HG03064 (cell line): ENCODE measurements around the gene RGMB.

Source experiments
- ATAC-seq: cut with Tn5 transposase; IDR thresholded peaks from one replicate; pipeline ENCODE4 v1.9.1; 2021; ENCODE audit warnings: low read depth; ENCODE audit not compliant: unreplicated experiment

RGMB gene

GRCh38 chr5:98783051-98783649 lies 9.7 kb downstream of the RGMB start:
- ATAC-seq = no peak

DNA sequence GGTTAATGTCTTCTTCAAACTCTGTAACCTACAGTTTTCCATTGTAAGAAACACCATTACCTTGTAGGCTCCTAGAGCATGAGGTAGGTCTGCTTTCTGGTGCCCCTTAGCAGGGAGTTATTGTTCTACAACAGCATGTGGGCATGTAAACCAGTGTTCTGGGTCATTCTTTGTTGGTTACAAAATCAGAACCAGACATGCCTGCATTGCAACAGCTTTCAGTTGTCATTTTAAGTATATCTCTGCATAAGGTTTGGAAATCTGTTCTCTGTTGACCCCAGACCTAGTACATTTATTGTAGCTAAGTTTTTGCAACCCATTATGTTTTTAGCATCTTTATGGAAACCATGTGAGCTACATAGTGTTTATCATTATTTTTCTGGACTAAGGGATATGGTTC lies 10.9 kb downstream of the RGMB start:
- ATAC-seq = no peak

DNA sequence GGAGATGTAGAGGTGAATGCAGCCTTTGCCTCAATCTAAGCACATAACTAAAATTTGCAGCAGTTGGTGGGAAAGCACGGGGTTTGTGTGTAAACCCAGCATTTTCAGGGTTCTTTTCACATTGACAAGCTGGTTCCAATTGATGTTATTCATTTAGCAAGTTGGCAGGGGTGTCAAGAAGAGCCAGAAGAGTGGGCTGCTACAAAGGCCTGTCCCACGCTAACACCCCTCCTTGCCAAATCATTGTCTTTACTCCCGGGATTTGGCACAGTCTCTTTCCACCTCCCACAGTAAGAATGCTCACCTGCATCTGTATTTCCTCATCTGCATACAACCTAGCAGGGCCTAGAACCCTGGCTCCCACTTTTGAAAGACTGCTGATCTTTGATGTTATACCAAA lies 11.8 kb downstream of the RGMB start:
- ATAC-seq = no peak

- ATAC-seq = no peak
Observed at GRCh38 chr5:98786191-98786853, 12.9 kb downstream of the RGMB start.

DNA sequence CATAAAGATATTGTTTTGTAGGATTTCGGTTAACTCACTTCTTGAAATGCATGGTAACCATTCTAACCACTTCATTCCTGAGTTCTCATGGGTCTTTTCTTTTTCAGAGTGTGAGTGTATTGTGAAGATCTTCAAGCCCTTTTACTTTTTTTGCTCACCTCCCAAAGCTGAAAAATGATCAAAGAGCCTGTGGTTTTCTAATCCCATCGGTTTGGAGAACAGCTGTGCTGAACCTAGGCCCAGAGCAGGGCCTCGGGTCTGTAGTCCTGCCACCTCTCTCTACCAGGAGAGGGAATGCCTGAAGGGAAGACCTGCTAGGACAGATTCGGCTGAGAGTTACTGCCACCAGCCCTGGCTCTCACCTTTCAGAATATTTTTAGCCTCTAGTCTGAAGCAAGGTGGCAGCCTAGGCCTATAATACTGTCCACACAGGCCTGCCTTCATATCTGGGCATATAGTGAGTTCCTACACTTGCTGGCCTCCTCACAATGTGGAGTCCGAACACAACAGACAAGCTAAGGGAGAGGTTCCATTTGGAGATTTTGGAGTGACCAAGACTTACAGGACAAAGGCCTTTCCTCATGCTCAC lies 13.8 kb downstream of the RGMB start:
- ATAC-seq = no peak

GRCh38 chr5:98789029-98789428 lies 15.6 kb downstream of the RGMB start:
- ATAC-seq = no peak

GRCh38 chr5:98791001-98791519 lies 17.6 kb downstream of the RGMB start:
- ATAC-seq = no peak

GRCh38 chr5:98791898-98792580 lies 18.6 kb downstream of the RGMB start:
- no peak for ATAC-seq

- no peak for ATAC-seq
Observed at GRCh38 chr5:98793223-98793622, 19.8 kb downstream of the RGMB start.

DNA sequence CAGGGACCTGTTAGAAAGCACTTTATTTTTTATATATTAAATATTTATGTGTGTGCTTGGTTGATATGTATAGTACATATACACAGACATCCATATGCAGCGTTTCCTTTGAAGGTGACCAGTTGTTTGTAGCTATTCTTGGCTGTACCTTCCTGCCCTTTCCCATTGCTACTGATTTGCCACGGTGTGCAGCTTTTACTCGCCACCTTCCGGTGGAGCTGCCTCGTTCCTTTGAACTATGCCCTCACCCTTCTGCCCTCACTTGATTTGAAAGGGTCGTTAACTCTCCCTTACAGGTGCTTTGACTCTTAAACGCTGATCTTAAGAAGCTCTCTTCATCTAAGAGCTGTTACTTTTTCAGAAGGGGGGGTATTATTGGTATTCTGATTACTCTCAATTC lies 20.5 kb downstream of the RGMB start:
- no peak for ATAC-seq

DNA sequence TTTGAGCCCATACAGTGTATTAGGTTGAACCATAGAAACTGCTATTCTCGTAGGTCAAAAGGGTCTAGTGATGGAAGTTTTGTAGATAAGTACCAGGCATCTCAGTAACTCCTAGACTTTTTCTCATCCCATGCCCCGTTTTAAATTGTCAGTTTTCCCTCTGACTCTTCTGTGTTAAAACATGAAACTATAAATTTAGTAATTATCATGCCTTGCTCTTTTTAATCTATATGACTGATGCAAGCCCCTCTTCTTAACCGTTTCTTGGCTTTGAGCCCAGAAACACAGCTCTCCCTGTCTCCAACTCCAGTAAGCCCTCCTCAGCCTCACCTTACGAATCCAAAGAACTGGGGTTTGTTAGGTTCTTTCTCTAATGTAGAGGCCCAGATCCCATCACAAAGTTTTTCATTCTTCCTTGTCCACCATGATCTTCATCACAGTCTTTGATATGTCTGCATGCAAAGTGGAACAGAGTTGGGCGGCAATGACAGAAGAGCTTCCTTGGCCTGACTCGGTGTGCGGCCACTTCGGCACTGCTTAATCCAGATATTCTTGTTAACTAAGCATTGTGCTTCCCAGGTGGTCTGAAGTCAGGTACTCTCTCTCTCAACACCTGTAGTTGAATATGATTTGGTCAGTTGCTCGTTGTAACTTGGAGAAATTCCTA lies 21.1 kb downstream of the RGMB start:
- no peak for ATAC-seq

GRCh38 chr5:98795243-98795642 lies 21.8 kb downstream of the RGMB start:
- no peak for ATAC-seq

- peak; percentile 67 for ATAC-seq
Observed at GRCh38 chr5:98796197-98796972, 22.9 kb downstream of the RGMB start.

DNA sequence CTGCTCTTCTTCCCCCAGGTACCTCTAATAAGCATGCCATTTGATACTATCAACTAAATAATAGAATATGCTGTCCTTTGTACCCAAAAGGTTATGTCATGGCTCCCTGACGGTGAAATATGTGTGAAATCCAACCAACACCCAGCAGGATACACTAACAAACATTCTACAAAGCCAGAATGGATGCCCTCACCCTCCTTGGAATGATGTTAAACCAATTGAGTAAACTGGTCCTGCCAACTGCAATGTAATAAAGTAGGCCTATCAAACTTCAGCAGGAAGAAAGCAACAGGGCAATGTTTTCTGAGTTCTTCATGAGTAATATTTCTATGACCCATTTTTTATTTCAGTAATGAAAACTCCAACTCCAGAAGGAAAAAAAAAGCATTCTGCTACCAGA lies 24.9 kb downstream of the RGMB start:
- ATAC-seq = no peak

DNA sequence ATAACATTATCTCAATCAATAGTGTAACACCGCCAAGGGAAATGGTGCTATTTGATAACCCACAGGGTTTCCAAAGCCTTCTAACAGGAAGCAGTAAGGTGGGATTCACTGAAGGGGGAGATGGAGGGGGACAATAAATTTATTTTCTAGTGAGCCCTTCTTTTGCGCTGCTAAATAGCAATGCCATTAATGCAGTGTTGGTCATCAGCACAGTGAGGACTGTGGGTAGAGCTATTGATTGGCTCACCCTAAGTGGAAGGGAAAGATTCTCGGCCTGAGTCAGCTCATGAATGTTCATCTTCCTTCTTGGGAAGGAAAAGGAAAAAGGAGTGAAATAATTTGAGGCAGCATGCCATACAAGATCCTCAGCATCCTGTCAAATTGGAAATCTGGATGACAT lies 25.4 kb downstream of the RGMB start:
- ATAC-seq = no peak

DNA sequence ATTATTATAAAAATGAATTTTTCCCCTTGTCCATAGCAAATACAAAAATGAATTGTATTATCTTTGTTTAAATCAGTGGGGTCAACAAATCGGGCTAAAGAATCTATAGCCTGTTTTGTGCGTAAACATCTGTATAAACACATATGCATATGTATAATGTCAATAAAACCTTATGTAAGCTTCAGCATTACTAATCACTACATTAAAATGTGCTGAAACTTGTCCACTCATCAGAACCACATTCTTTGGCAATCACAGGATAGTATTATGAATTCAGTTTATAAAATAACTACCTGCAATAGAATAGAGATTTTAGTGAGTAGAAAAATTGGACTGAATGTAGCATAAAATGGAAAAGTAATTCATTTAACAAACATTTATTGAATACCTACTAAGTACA lies 30.6 kb downstream of the RGMB start:
- no peak for ATAC-seq

GRCh38 chr5:98805070-98805469 lies 31.6 kb downstream of the RGMB start:
- no peak for ATAC-seq

DNA sequence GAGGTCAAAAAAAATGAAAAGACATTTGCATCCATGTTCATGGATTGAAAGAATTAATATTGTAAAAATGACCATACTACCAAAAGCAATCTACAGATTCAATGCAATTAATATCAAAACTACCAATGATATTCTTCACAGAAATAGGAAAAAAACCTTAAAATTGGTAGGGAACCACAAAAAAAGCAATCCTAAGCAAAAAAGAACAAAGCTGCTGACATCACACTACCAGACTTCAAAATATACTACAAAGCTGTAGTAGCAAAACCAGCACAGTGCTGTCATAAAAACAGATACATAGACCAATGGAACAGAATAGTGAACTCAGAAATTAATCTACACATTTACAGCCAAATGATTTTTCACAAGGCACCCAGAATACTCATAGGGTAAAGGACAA lies 34.3 kb downstream of the RGMB start:
- no peak for ATAC-seq

- no peak for ATAC-seq
Observed at GRCh38 chr5:98810206-98810605, 36.7 kb downstream of the RGMB start.

GRCh38 chr5:98813755-98814154 lies 40.3 kb downstream of the RGMB start:
- no peak for ATAC-seq
